Effector memory CD8-positive, alpha-beta T cell (primary cell): ENCODE results near the gene UBE2E1.

Experiments
- ATAC-seq: fragments of 150-1000 bp; cut with Tn5 transposase; replicated peaks from 2 replicates; pipeline ENCODE4 v1.10.0; 2021; ENCODE audit warnings: mild to moderate bottlenecking, moderate library complexity
- DNase-seq, 3 experiments: peaks; one replicate each; pipeline ENCODE4 v3.0.0; 2021
- H3K27ac Mint-ChIP-seq, 2 donors: one replicate each; pipeline ENCODE4 v1.8.0; 2022; ENCODE audit warnings: mild to moderate bottlenecking in 2 of 2, mixed read lengths in 2 of 2, moderate library complexity in 2 of 2
- H3K27me3 Mint-ChIP-seq, 2 donors: one replicate each; pipeline ENCODE4 v1.8.0; 2022; ENCODE audit warnings: mixed read lengths in 2 of 2
- H3K36me3 Mint-ChIP-seq: one replicate; pipeline ENCODE4 v1.8.0; 2022; ENCODE audit warnings: mild to moderate bottlenecking, moderate library complexity, mixed read lengths; ENCODE audit not compliant: insufficient read depth
- H3K4me1 Mint-ChIP-seq, 2 donors: one replicate each; pipeline ENCODE4 v1.8.0; 2022; ENCODE audit warnings: low read depth in 2 of 2, mixed read lengths in 2 of 2
- H3K4me3 Mint-ChIP-seq, 2 donors: one replicate each; pipeline ENCODE4 v1.8.0; 2022; ENCODE audit warnings: mild to moderate bottlenecking in 2 of 2, mixed read lengths in 2 of 2, moderate library complexity in 2 of 2
- H3K9me3 Mint-ChIP-seq, 2 donors: one replicate each; pipeline ENCODE4 v1.8.0; 2022; ENCODE audit warnings: mixed read lengths in 2 of 2

The UBE2E1 gene

GRCh38 chr3:23778446-23778845, 27.3 kb upstream of the UBE2E1 start:
- Mint-ChIP-seq H3K27me3 (peaks cover 28 to 37% of the 10 kb centered on the region in 2 donors), H3K9me3 (no peaks in the 10 kb centered on the region), H3K36me3 (peaks cover 2% of the 10 kb centered on the region), H3K27ac (no peak overlapping the region), H3K4me3 (no peak overlapping the region), H3K4me1 (no peaks in the 10 kb centered on the region)
- DNase-seq (no peak), ATAC-seq (no peak)

- Mint-ChIP-seq H3K27ac (no peak overlapping the region), H3K9me3 (no peaks in the 10 kb centered on the region), H3K4me1 (no peaks in the 10 kb centered on the region), H3K36me3 (peaks cover 2% of the 10 kb centered on the region), H3K27me3 (peaks cover 28 to 38% of the 10 kb centered on the region in 2 donors), H3K4me3 (no peak overlapping the region)
- ATAC-seq (no peak), DNase-seq (no peak)
Measured at GRCh38 chr3:23779841-23780240, 25.9 kb upstream of the UBE2E1 start.

- Mint-ChIP-seq H3K27me3 (peaks cover 28 to 38% of the 10 kb centered on the region in 2 donors), H3K9me3 (no peaks in the 10 kb centered on the region), H3K27ac (no peak overlapping the region), H3K36me3 (peaks cover 2% of the 10 kb centered on the region), H3K4me3 (no peak overlapping the region), H3K4me1 (no peaks in the 10 kb centered on the region)
- ATAC-seq (no peak), DNase-seq (no peak)
Measured at GRCh38 chr3:23781051-23781450, 24.7 kb upstream of the UBE2E1 start.

- ATAC-seq (no peak), DNase-seq (no peak)
- H3K4me3 Mint-ChIP-seq = no peak overlapping the region
- no peaks in the 10 kb centered on the region for H3K9me3 Mint-ChIP-seq
- H3K4me1 Mint-ChIP-seq = no peaks in the 10 kb centered on the region
- peaks cover 2% of the 10 kb centered on the region for H3K36me3 Mint-ChIP-seq
- H3K27ac Mint-ChIP-seq = no peak overlapping the region
- H3K27me3 Mint-ChIP-seq = peaks cover 28 to 38% of the 10 kb centered on the region in 2 donors
Measured at GRCh38 chr3:23781871-23782270, 23.9 kb upstream of the UBE2E1 start.

GRCh38 chr3:23785097-23785645, 20.6 kb upstream of the UBE2E1 start:
- peaks cover 2% of the 10 kb centered on the region for H3K36me3 Mint-ChIP-seq
- no peak for DNase-seq
- no peak overlapping the region for H3K4me3 Mint-ChIP-seq
- H3K4me1 Mint-ChIP-seq = no peaks in the 10 kb centered on the region
- no peak for ATAC-seq
- H3K9me3 Mint-ChIP-seq = no peaks in the 10 kb centered on the region
- peaks cover 24 to 33% of the 10 kb centered on the region in 2 donors for H3K27me3 Mint-ChIP-seq
- H3K27ac Mint-ChIP-seq = no peak overlapping the region

GRCh38 chr3:23785882-23786281, 19.9 kb upstream of the UBE2E1 start:
- no peak overlapping the region for H3K27ac Mint-ChIP-seq
- peaks cover 2% of the 10 kb centered on the region for H3K36me3 Mint-ChIP-seq
- no peak overlapping the region for H3K4me3 Mint-ChIP-seq
- peaks cover 17 to 29% of the 10 kb centered on the region in 2 donors for H3K27me3 Mint-ChIP-seq
- DNase-seq (no peak), ATAC-seq (no peak)
- H3K4me1 Mint-ChIP-seq = no peaks in the 10 kb centered on the region
- H3K9me3 Mint-ChIP-seq = no peaks in the 10 kb centered on the region

- H3K27me3 Mint-ChIP-seq = peaks cover 0 to 20% of the 10 kb centered on the region in 2 donors
- no peak for ATAC-seq
- no peak overlapping the region for H3K27ac Mint-ChIP-seq
- H3K36me3 Mint-ChIP-seq = no peaks in the 10 kb centered on the region
- H3K4me1 Mint-ChIP-seq = peaks cover 0 to 1% of the 10 kb centered on the region in 2 donors
- no peaks in the 10 kb centered on the region for H3K9me3 Mint-ChIP-seq
- no peak for DNase-seq
- H3K4me3 Mint-ChIP-seq = no peak overlapping the region
Measured at GRCh38 chr3:23791678-23792077, 14.1 kb upstream of the UBE2E1 start.

GRCh38 chr3:23793528-23794134, 12.1 kb upstream of the UBE2E1 start:
- Mint-ChIP-seq H3K36me3 (no peaks in the 10 kb centered on the region), H3K9me3 (no peaks in the 10 kb centered on the region), H3K27ac (no peak overlapping the region), H3K4me1 (peaks cover 0 to 1% of the 10 kb centered on the region in 2 donors), H3K27me3 (peaks cover 0 to 20% of the 10 kb centered on the region in 2 donors), H3K4me3 (no peak overlapping the region)
- no peak for DNase-seq
- no peak for ATAC-seq

- ATAC-seq = no peak
- Mint-ChIP-seq H3K4me3 (no peak overlapping the region), H3K27me3 (peaks cover 0 to 20% of the 10 kb centered on the region in 2 donors), H3K4me1 (peaks cover 0 to 1% of the 10 kb centered on the region in 2 donors), H3K36me3 (no peaks in the 10 kb centered on the region), H3K9me3 (no peaks in the 10 kb centered on the region), H3K27ac (no peak overlapping the region)
- no peak for DNase-seq
Measured at GRCh38 chr3:23795096-23795495, 10.7 kb upstream of the UBE2E1 start.

- Mint-ChIP-seq H3K27me3 (peaks cover 0 to 11% of the 10 kb centered on the region in 2 donors), H3K27ac (no peak overlapping the region), H3K36me3 (no peaks in the 10 kb centered on the region), H3K9me3 (no peaks in the 10 kb centered on the region), H3K4me1 (peaks cover 0 to 1% of the 10 kb centered on the region in 2 donors), H3K4me3 (no peak overlapping the region)
- no peak for DNase-seq
- no peak for ATAC-seq
Measured at GRCh38 chr3:23796518-23796917, 9.2 kb upstream of the UBE2E1 start.

- no peak for DNase-seq
- Mint-ChIP-seq H3K27me3 (peaks cover 0 to 9% of the 10 kb centered on the region in 2 donors), H3K27ac (peak overlapping the region in 1 of 2 donors; percentile 8), H3K4me3 (no peak overlapping the region), H3K36me3 (no peaks in the 10 kb centered on the region), H3K9me3 (no peaks in the 10 kb centered on the region), H3K4me1 (peaks cover 0 to 1% of the 10 kb centered on the region in 2 donors)
- ATAC-seq = no peak
Measured at GRCh38 chr3:23797491-23797890, 8.3 kb upstream of the UBE2E1 start.

GRCh38 chr3:23798456-23798855, 7.3 kb upstream of the UBE2E1 start:
- H3K36me3 Mint-ChIP-seq = no peaks in the 10 kb centered on the region
- DNase-seq (no peak), ATAC-seq (no peak)
- H3K4me1 Mint-ChIP-seq = peaks cover 0 to 1% of the 10 kb centered on the region in 2 donors
- peaks cover 0 to 6% of the 10 kb centered on the region in 2 donors for H3K27me3 Mint-ChIP-seq
- H3K27ac Mint-ChIP-seq = no peak overlapping the region
- H3K4me3 Mint-ChIP-seq = no peak overlapping the region
- H3K9me3 Mint-ChIP-seq = no peaks in the 10 kb centered on the region

DNA sequence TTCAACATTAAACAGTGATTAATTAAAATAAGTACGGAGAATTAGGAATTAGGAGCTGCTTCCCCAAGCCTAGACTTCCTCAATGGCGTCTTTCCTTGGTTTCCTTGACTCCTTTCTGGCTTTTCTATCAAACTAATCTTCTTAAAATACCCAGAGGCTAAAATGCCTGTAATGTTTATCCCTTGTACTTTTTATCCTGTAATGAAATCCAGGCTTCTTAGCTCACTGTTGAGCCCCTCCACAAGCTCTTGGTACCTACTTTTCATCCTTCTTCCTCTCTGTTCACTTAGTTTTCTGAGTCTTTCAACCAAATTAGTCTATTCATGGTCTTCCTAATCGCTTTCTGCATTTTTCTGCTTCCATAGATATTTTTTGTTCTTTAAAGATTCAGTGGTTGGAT, 6.9 kb upstream of the UBE2E1 start:
- Mint-ChIP-seq H3K4me3 (no peak overlapping the region), H3K27me3 (peaks cover 0 to 2% of the 10 kb centered on the region in 2 donors), H3K36me3 (no peaks in the 10 kb centered on the region), H3K4me1 (peaks cover 0 to 1% of the 10 kb centered on the region in 2 donors), H3K27ac (no peak overlapping the region), H3K9me3 (no peaks in the 10 kb centered on the region)
- no peak for ATAC-seq
- no peak for DNase-seq

DNA sequence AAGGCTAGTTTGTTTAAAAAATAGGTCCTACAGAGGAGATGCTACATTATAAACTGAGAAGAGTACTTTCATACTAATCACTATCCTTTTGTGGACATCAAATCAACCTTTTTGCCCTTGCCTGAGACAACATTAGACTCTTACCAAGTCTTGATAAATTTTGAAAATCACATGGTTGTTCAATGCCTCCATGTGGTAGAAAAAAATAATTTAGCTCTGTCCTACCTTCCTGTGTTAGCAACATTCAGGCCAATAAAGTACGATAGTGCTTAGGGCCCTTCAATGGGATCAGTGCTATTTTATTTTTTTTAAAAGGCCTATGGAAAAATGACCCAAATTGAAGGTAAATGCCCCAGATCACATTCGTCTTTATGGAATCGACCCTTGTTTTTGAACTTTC, 5.0 kb upstream of the UBE2E1 start:
- Mint-ChIP-seq H3K4me1 (peaks cover 5 to 6% of the 10 kb centered on the region in 2 donors), H3K9me3 (no peaks in the 10 kb centered on the region), H3K36me3 (peaks cover 6% of the 10 kb centered on the region), H3K4me3 (no peak overlapping the region), H3K27ac (no peak overlapping the region), H3K27me3 (no peaks in the 10 kb centered on the region)
- DNase-seq = no peak
- no peak for ATAC-seq
